Esophagus squamous epithelium (tissue), 4 donors: ENCODE results near the gene ATRNL1.

Experiments used
- POLR2A ChIP-seq, 4 donors: fragments of 450-650 bp; IDR thresholded peaks; one replicate each; pipeline ENCODE4 v1.6.1; 2017; ENCODE audit warnings: antibody characterized with exemption in 4 of 4, mild to moderate bottlenecking in 4 of 4, moderate library complexity in 3 of 4
- TF ChIP-seq, protein P1 (sequence below), 6 experiments: fragments of 450-650 bp in 4 of 6; fragments of 200-600 bp in 2 of 6; sonication (generic) in 2 of 6; IDR thresholded peaks; one replicate each; pipeline ENCODE4 v1.5.1; 2016 to 2019; ENCODE audit warnings: antibody characterized with exemption in 6 of 6, mild to moderate bottlenecking in 4 of 6, moderate library complexity in 4 of 6

DNA sequence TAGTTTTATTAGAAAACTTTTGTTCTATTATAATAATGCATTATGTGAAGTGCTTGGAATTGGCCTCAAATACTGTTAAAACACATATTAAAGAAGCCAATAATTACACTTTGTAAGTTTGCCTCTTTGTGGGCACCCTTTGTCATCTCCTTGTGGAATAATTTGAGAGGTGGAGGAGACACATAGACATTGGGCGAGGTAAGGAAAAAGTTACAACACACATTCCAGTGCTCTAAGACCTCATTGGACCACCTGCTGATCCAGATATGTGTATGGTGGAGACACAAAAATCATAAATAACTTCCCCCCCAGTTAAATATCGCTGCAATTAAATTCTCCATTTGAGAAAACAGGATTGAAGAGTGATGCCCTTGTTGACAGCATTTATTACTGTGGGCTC lies 668.0 kb downstream of the ATRNL1 start:
- TF ChIP-seq POLR2A (IDR thresholded peaks at IDR 0.05): no peak
- TF ChIP-seq, protein P1, sequence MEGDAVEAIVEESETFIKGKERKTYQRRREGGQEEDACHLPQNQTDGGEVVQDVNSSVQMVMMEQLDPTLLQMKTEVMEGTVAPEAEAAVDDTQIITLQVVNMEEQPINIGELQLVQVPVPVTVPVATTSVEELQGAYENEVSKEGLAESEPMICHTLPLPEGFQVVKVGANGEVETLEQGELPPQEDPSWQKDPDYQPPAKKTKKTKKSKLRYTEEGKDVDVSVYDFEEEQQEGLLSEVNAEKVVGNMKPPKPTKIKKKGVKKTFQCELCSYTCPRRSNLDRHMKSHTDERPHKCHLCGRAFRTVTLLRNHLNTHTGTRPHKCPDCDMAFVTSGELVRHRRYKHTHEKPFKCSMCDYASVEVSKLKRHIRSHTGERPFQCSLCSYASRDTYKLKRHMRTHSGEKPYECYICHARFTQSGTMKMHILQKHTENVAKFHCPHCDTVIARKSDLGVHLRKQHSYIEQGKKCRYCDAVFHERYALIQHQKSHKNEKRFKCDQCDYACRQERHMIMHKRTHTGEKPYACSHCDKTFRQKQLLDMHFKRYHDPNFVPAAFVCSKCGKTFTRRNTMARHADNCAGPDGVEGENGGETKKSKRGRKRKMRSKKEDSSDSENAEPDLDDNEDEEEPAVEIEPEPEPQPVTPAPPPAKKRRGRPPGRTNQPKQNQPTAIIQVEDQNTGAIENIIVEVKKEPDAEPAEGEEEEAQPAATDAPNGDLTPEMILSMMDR (IDR thresholded peaks at IDR 0.05): no peak
